ENCODE data around the gene KIF16B. TPM values are rescaled to one million over a fixed set of nuclear protein-coding genes. Genes with fewer than 3 reads are reported as not detected.

Gene KIF16B
- total and polyA plus RNA-seq, 4 donors = 5.1 to 19.7 (median 8.4) TPM

- no peak overlapping the region for H3K27ac ChIP-seq (ENCODE audit: low read depth in 1 of 2, low read length in 2 of 2)
- WGBS = 91% methylated on average over 2 of the region's 2 CpGs
These were observed 43.1 kb upstream of the KIF16B start for GRCh38 chr20:16616317-16616716.

More at GRCh38 chr20:16616317-16616716, 43.1 kb upstream of the KIF16B start:
- Histone ChIP-seq H3K9ac (ENCODE audit: low read depth in 1 of 2, low read length in 2 of 2) (no peak overlapping the region), H3K27me3 (ENCODE audit: control insufficient read depth in 4 of 4, insufficient read depth in 4 of 4, low read length in 3 of 4) (no peaks in the 10 kb centered on the region), H3K4me3 (ENCODE audit: low read depth in 1 of 3, low read length in 3 of 3) (no peak overlapping the region), H3K9me3 (ENCODE audit: control insufficient read depth in 4 of 4, low read length in 3 of 4) (peaks cover 0 to 4% (median 0%) of the 10 kb centered on the region in 4 donors), H3K4me1 (ENCODE audit: control insufficient read depth in 4 of 4, insufficient read depth in 4 of 4, low read length in 3 of 4) (no peaks in the 10 kb centered on the region), H3K36me3 (ENCODE audit: control insufficient read depth in 4 of 4, insufficient read depth in 3 of 4, low read depth in 1 of 4, low read length in 3 of 4) (no peaks in the 10 kb centered on the region)
- no peak for TF ChIP-seq RXRA (IDR thresholded peaks at IDR 0.05)
- no peak for TF ChIP-seq ZBTB33 (IDR thresholded peaks at IDR 0.05)
- TF ChIP-seq YY1 (IDR thresholded peaks at IDR 0.05) = no peak
- TF ChIP-seq HNF4G (IDR thresholded peaks at IDR 0.05) = no peak
- TF ChIP-seq REST (IDR thresholded peaks at IDR 0.05) = no peak
- TF ChIP-seq GABPA (IDR thresholded peaks at IDR 0.05 in 1 of 2, conservative IDR thresholded peaks at IDR 0.05 in 1 of 2) = no peak
- TF ChIP-seq EGR1 (IDR thresholded peaks at IDR 0.05; ENCODE audit: low read depth in 2 of 2) = no peak
- TF ChIP-seq SP1 (IDR thresholded peaks at IDR 0.05) = no peak
- no peak for TF ChIP-seq NR2F2 (IDR thresholded peaks at IDR 0.05)
- no peak for TF ChIP-seq FOXA2 (IDR thresholded peaks at IDR 0.05)
- no peak for TF ChIP-seq TAF1 (conservative IDR thresholded peaks at IDR 0.05)
- no peak for TF ChIP-seq ATF3 (IDR thresholded peaks at IDR 0.05)
- TF ChIP-seq JUND (IDR thresholded peaks at IDR 0.05) = no peak
- no peak for TF ChIP-seq FOXA1 (IDR thresholded peaks at IDR 0.05)
- TF ChIP-seq RAD21 (IDR thresholded peaks at IDR 0.05) = no peak
- no peak for TF ChIP-seq CTCF (IDR thresholded peaks at IDR 0.05; ENCODE audit: low read depth, low read length, missing input control)
- DNase-seq (ENCODE audit: low spot score) = no peak

Data from liver (tissue), 9 donors.